Measurements from ENCODE around the gene TMEM163. TPM values are rescaled to one million over a fixed set of nuclear protein-coding genes. Genes with fewer than 3 reads are reported as not detected.

TMEM163 gene
- total RNA-seq, 1 experiment from 2014 or later: 0.12 TPM

DNA sequence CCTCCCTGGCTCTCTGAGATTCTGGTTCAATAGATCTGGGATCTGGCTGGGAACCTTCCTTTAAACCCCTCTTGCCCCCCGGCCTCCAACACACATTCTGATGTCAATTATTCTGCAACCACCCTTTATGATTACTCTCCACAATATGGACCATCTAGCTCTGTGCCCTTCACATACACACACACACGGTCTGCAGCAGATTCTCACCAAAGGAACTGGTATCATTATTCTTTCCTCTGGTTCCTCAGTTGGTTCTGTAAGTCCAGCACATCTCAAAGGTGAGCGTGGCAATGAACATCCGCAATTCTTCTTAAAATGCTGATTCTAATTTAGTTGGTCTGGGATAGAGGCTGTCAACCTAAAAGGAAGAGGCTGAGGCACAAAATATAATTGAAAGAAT is 2.8 kb upstream of the TMEM163 start:
- no peak for DNase-seq (ENCODE audit: low read depth, low spot score)
- POLR2A ChIA-PET: no interaction called here
- Histone ChIP-seq H3K36me3 (ENCODE audit: control insufficient read depth in 1 of 2, insufficient read depth in 2 of 2, low read length in 2 of 2) (no peaks in the 10 kb centered on the region), H3K27me3 (ENCODE audit: insufficient read depth, low read length) (0 out of 2 replicates have a peak, but pooled peaks cover 3% of the 10 kb centered on the region), H3K9me2 (ENCODE audit: insufficient read depth) (no peaks in the 10 kb centered on the region), H3K9me3 (ENCODE audit: control insufficient read depth in 1 of 2, insufficient read depth in 1 of 2, low read depth in 1 of 2, low read length in 2 of 2) (no peaks in the 10 kb centered on the region), H3K27ac (ENCODE audit: low read depth, low read length) (no peak overlapping the region), H3K79me2 (ENCODE audit: insufficient read depth, low read length) (no peaks in the 10 kb centered on the region), H3K4me3 (replicated peaks in 1 of 2; ENCODE audit: low read depth in 1 of 2, low read length in 2 of 2) (no peak overlapping the region), H3K4me2 (ENCODE audit: low read length) (no peak overlapping the region), H2AFZ (ENCODE audit: low read depth, low read length, poor library complexity, severe bottlenecking) (no peak overlapping the region), H4K20me1 (ENCODE audit: insufficient read depth) (no peaks in the 10 kb centered on the region), H3K9ac (ENCODE audit: low read length) (no peak overlapping the region), H3K4me1 (ENCODE audit: control insufficient read depth in 1 of 2, insufficient read depth in 2 of 2, low read length in 2 of 2) (no peaks in the 10 kb centered on the region)
- CTCF ChIA-PET: interaction anchor here (1.0 kb wide), 1 partner anchor 15 kb away, joined by 3 read pairs; no protein-coding TSS in a partner anchor
- intact Hi-C loops (cut with micrococcal nuclease): no loop called here
- ATAC-seq: no peak
- RAD21 ChIA-PET (ENCODE audit: low non-redundant PET in 1 of 2, low total read pairs in 2 of 2, uncharacterized antibody in 2 of 2, unreplicated experiment in 2 of 2): no interaction called here
- BruUV-seq (replicated peaks): no TSS peak
- TF ChIP-seq FOSL1 (IDR thresholded peaks at IDR 0.05; ENCODE audit: low read depth): no peak
- TF ChIP-seq, protein P1, sequence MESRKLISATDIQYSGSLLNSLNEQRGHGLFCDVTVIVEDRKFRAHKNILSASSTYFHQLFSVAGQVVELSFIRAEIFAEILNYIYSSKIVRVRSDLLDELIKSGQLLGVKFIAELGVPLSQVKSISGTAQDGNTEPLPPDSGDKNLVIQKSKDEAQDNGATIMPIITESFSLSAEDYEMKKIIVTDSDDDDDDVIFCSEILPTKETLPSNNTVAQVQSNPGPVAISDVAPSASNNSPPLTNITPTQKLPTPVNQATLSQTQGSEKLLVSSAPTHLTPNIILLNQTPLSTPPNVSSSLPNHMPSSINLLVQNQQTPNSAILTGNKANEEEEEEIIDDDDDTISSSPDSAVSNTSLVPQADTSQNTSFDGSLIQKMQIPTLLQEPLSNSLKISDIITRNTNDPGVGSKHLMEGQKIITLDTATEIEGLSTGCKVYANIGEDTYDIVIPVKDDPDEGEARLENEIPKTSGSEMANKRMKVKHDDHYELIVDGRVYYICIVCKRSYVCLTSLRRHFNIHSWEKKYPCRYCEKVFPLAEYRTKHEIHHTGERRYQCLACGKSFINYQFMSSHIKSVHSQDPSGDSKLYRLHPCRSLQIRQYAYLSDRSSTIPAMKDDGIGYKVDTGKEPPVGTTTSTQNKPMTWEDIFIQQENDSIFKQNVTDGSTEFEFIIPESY (IDR thresholded peaks at IDR 0.05; ENCODE audit: extremely low read depth, insufficient replicate concordance, low read length): no peak
- TF ChIP-seq ELF1 (IDR thresholded peaks at IDR 0.05; ENCODE audit: borderline replicate concordance, low read depth): no peak
- TF ChIP-seq TCF7L2 (IDR thresholded peaks at IDR 0.05; ENCODE audit: borderline replicate concordance, extremely low read depth, insufficient read depth, insufficient read length): no peak
- TF ChIP-seq RAD21 (IDR thresholded peaks at IDR 0.05; ENCODE audit: low read depth): no peak
- no peak for TF ChIP-seq ZNF274 (IDR thresholded peaks at IDR 0.05; ENCODE audit: low read depth, low read length)
- no peak for TF ChIP-seq CBX3 (IDR thresholded peaks at IDR 0.05; ENCODE audit: low read depth)
- TF ChIP-seq EZH2 (IDR thresholded peaks at IDR 0.05): no peak
- no peak for TF ChIP-seq YY1 (IDR thresholded peaks at IDR 0.05; ENCODE audit: extremely low read depth, insufficient replicate concordance, low read depth, low read length)

All from HCT116 (cell line).